ENCODE data around the gene PROSER1. TPM values are rescaled to one million over a fixed set of nuclear protein-coding genes. Genes with fewer than 3 reads are reported as not detected.
"Not testable (repeated sequence)": the region's sequence is repeated elsewhere in the genome, so short reads cannot be mapped to it uniquely, and the experiment has no call there.

PROSER1 gene
- 13.4 TPM for total RNA-seq
- long read RNA-seq, partial matches to known transcripts, result 1 of 6 reads
- long read RNA-seq, other reads (novel, unspliced or antisense), result 4 of 6 reads

GRCh38 chr13:39037880-39038568 lies at the start of gene PROSER1, which contains the start of gene NHLRC3:
PROSER1 (minus strand) TSS chr13:39038089; CDS start chr13:39037242, 847 bp downstream.
NHLRC3 (plus strand) TSS chr13:39038456; CDS start chr13:39038640, 184 bp downstream.
- intact Hi-C loops (cut with micrococcal nuclease), result no loop called here
- ATAC-seq (peak; percentile 95), DNase-seq (peak; percentile 92)

- intact Hi-C loops (cut with micrococcal nuclease); DNase-seq; ATAC-seq: not testable (repeated sequence)
These were observed 48.5 kb upstream of the PROSER1 start for GRCh38 chr13:39086251-39086945.

GRCh38 chr13:39073983-39074382 lies 36.1 kb upstream of the PROSER1 start:
- intact Hi-C loops (cut with micrococcal nuclease), result no loop called here
- ATAC-seq (no peak), DNase-seq (no peak)

GRCh38 chr13:39072842-39073241 lies 35.0 kb upstream of the PROSER1 start:
- DNase-seq, result no peak
- no peak for ATAC-seq
- intact Hi-C loops (cut with micrococcal nuclease), result no loop called here

- ATAC-seq, result no peak
- intact Hi-C loops (cut with micrococcal nuclease), result no loop called here
- no peak for DNase-seq
These were observed 24.1 kb upstream of the PROSER1 start for GRCh38 chr13:39062004-39062403.

GRCh38 chr13:39058040-39058439 lies 20.2 kb upstream of the PROSER1 start:
- DNase-seq, result no peak
- intact Hi-C loops (cut with micrococcal nuclease), result loop anchor here (10.0 kb wide), 1 partner anchor 207 kb away; no protein-coding TSS in a partner anchor
- no peak for ATAC-seq

- DNase-seq (no peak), ATAC-seq (no peak)
- intact Hi-C loops (cut with micrococcal nuclease), result loop anchor here (10.0 kb wide), 1 partner anchor 209 kb away; no protein-coding TSS in a partner anchor
These were observed 18.1 kb upstream of the PROSER1 start for GRCh38 chr13:39056018-39056417.

GRCh38 chr13:39054112-39054511 lies 16.2 kb upstream of the PROSER1 start:
- ATAC-seq (no peak), DNase-seq (no peak)
- intact Hi-C loops (cut with micrococcal nuclease), result loop anchor here (5.0 to 10.0 kb wide), 2 partner anchors 211 to 563 kb away; no protein-coding TSS in a partner anchor

- intact Hi-C loops (cut with micrococcal nuclease), result loop anchor here (5.0 to 10.0 kb wide), 2 partner anchors 212 to 564 kb away; no protein-coding TSS in a partner anchor
- DNase-seq (no peak), ATAC-seq (no peak)
These were observed 15.1 kb upstream of the PROSER1 start for GRCh38 chr13:39052944-39053343.

GRCh38 chr13:39051157-39051556 lies 13.3 kb upstream of the PROSER1 start:
- DNase-seq, result no peak
- no peak for ATAC-seq
- intact Hi-C loops (cut with micrococcal nuclease), result loop anchor here (5.0 to 10.0 kb wide), 2 partner anchors 214 to 566 kb away; no protein-coding TSS in a partner anchor

GRCh38 chr13:39049274-39049673 lies 11.4 kb upstream of the PROSER1 start:
- intact Hi-C loops (cut with micrococcal nuclease), result no loop called here
- ATAC-seq, result no peak
- no peak for DNase-seq

- ATAC-seq (no peak), DNase-seq (no peak)
- intact Hi-C loops (cut with micrococcal nuclease), result no loop called here
These were observed 10.9 kb upstream of the PROSER1 start for GRCh38 chr13:39048806-39049205.

GRCh38 chr13:39047560-39047959 lies 9.7 kb upstream of the PROSER1 start:
- DNase-seq (no peak), ATAC-seq (no peak)
- intact Hi-C loops (cut with micrococcal nuclease), result no loop called here

GRCh38 chr13:39044536-39044935 lies 6.6 kb upstream of the PROSER1 start:
- ATAC-seq (no peak), DNase-seq (no peak)
- intact Hi-C loops (cut with micrococcal nuclease), result no loop called here

GRCh38 chr13:39040206-39040605 lies 2.3 kb upstream of the PROSER1 start:
- DNase-seq (no peak), ATAC-seq (no peak)
- intact Hi-C loops (cut with micrococcal nuclease), result no loop called here

- DNase-seq, result no peak
- no peak for ATAC-seq
- intact Hi-C loops (cut with micrococcal nuclease), result no loop called here
These were observed 1.2 kb upstream of the PROSER1 start for GRCh38 chr13:39039041-39039440.

- ATAC-seq, result peak; percentile 24
- DNase-seq, result peak; percentile 43
- intact Hi-C loops (cut with micrococcal nuclease), result no loop called here
These were observed 711 bp upstream of the PROSER1 start for GRCh38 chr13:39038569-39039030.

GRCh38 chr13:39037410-39037879 lies 444 bp downstream of the PROSER1 start:
- DNase-seq (no peak), ATAC-seq (no peak)
- intact Hi-C loops (cut with micrococcal nuclease), result no loop called here

- no peak for DNase-seq
- intact Hi-C loops (cut with micrococcal nuclease), result no loop called here
These were observed 1.7 kb downstream of the PROSER1 start for GRCh38 chr13:39036212-39036611.

GRCh38 chr13:39035799-39036198 lies 2.1 kb downstream of the PROSER1 start:
- ATAC-seq, result no peak
- intact Hi-C loops (cut with micrococcal nuclease), result no loop called here

More at GRCh38 chr13:39036212-39036611, 1.7 kb downstream of the PROSER1 start:
- no peak for ATAC-seq

More at GRCh38 chr13:39035799-39036198, 2.1 kb downstream of the PROSER1 start:
- DNase-seq, result no peak
